ENCODE measurements around the gene TRAPPC11. TPM values are rescaled to one million over a fixed set of nuclear protein-coding genes. Genes with fewer than 3 reads are reported as not detected.

The TRAPPC11 gene
- total and polyA plus RNA-seq, 12 donors = 8.0 to 24.1 (median 19.5) TPM

DNA sequence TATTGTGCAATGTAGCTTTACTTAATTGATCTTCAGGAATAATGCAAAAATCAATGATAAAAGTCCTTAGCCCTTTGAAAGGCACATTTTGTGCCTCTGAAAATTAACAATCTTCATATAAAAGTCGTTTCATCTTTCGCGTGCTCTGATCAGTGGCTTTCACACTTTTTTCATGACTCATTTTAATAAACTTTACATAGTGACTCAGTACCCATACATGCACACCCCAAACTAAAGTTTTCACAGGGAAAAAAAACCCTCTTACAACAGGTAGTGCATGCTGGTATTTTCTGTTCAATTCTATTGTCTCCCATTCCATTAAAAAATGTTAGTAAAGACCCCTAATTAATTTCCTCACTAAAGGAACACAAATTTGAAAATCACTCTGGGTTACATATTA lies 21.6 kb upstream of the TRAPPC11 start:
- TF ChIP-seq, protein P1, sequence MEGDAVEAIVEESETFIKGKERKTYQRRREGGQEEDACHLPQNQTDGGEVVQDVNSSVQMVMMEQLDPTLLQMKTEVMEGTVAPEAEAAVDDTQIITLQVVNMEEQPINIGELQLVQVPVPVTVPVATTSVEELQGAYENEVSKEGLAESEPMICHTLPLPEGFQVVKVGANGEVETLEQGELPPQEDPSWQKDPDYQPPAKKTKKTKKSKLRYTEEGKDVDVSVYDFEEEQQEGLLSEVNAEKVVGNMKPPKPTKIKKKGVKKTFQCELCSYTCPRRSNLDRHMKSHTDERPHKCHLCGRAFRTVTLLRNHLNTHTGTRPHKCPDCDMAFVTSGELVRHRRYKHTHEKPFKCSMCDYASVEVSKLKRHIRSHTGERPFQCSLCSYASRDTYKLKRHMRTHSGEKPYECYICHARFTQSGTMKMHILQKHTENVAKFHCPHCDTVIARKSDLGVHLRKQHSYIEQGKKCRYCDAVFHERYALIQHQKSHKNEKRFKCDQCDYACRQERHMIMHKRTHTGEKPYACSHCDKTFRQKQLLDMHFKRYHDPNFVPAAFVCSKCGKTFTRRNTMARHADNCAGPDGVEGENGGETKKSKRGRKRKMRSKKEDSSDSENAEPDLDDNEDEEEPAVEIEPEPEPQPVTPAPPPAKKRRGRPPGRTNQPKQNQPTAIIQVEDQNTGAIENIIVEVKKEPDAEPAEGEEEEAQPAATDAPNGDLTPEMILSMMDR (IDR thresholded peaks at IDR 0.05) = no peak
- H3K4me3 ChIP-seq = no peak overlapping the region
- H3K9me3 ChIP-seq = no peaks in the 10 kb centered on the region
- peaks cover 0 to 25% (median 3%) of the 10 kb centered on the region in 9 donors for H3K4me1 ChIP-seq
- peaks cover 0 to 17% (median 3%) of the 10 kb centered on the region in 9 donors for H3K36me3 ChIP-seq
- no peak for DNase-seq
- intact Hi-C loops (cut with DNase I) = no loop called here
- H3K27ac ChIP-seq = no peak overlapping the region
- no peak for ATAC-seq
- 85 to 86% methylated on average over 3 of the region's 3 CpGs for WGBS, 2 donors
- no peaks in the 10 kb centered on the region for H3K27me3 ChIP-seq

- H3K27ac ChIP-seq = no peak overlapping the region
Observed at GRCh38 chr4:183638436-183638835, 20.7 kb upstream of the TRAPPC11 start.

DNA sequence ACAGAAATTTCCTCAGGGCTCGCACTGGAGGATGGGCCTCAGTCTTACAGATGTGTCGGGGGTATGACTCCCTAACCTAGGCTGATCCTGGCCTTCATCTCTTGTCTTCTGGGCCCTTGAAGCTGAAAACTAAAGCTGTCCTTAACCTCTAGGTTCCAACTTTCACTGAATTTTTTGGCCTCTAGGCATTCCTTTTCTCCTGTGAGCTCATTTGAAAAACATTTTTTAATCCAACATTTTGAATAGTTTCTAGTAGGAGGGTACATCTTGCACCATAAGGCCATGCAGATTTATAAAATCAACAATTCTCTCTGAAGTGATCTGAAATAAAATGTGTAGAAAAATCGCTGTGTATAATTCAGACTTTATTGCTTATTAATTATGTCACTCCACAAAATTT lies 19.8 kb upstream of the TRAPPC11 start:
- H3K36me3 ChIP-seq = peaks cover 0 to 36% (median 6%) of the 10 kb centered on the region in 9 donors
- 74 to 78% methylated on average over 3 of the region's 3 CpGs for WGBS, 2 donors
- no peaks in the 10 kb centered on the region for H3K27me3 ChIP-seq
- intact Hi-C loops (cut with DNase I) = no loop called here
- H3K4me3 ChIP-seq = no peak overlapping the region
- no peak overlapping the region for H3K27ac ChIP-seq
- TF ChIP-seq, protein P1 (IDR thresholded peaks at IDR 0.05) = no peak
- ATAC-seq = no peak
- peaks cover 0 to 25% (median 3%) of the 10 kb centered on the region in 9 donors for H3K4me1 ChIP-seq
- no peak for DNase-seq
- H3K9me3 ChIP-seq = no peaks in the 10 kb centered on the region

More at GRCh38 chr4:183638436-183638835, 20.7 kb upstream of the TRAPPC11 start:
- WGBS, 2 donors = 92% methylated on average over 5 of the region's 5 CpGs
- H3K27me3 ChIP-seq = no peaks in the 10 kb centered on the region
- TF ChIP-seq, protein P1 (IDR thresholded peaks at IDR 0.05) = no peak
- no peak overlapping the region for H3K4me3 ChIP-seq
- peaks cover 0 to 27% (median 6%) of the 10 kb centered on the region in 9 donors for H3K36me3 ChIP-seq
- H3K9me3 ChIP-seq = no peaks in the 10 kb centered on the region
- H3K4me1 ChIP-seq = peaks cover 0 to 25% (median 3%) of the 10 kb centered on the region in 9 donors
- ATAC-seq (no peak), DNase-seq (no peak)
- intact Hi-C loops (cut with DNase I) = no loop called here

DNA sequence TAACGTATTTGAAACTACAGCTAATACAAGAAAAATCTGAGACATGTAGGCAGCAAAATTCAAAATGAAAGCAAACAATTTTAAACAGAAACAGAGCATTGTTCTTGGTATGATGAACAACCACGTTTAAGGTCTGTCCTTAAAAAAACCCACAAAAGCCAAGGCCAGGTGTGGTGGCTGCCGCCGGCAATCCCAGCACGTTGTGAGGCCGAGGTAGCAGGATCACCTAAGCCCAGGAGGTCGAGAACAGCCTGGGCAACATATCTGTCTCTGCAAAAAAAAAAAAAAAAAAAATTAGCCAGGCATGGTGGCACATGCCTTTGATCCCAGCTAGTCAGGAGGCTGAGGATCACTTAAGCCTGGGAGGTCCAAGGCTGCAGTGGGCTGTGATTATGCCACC lies 13.8 kb upstream of the TRAPPC11 start:
- Histone ChIP-seq H3K27ac (no peak overlapping the region), H3K36me3 (peaks cover 0 to 96% (median 50%) of the 10 kb centered on the region in 9 donors), H3K4me3 (no peak overlapping the region), H3K9me3 (no peaks in the 10 kb centered on the region), H3K4me1 (no peaks in the 10 kb centered on the region), H3K27me3 (no peaks in the 10 kb centered on the region)
- intact Hi-C loops (cut with DNase I) = no loop called here
- DNase-seq (no peak), ATAC-seq (no peak)
- WGBS, 2 donors = 90% methylated on average over 7 of the region's 7 CpGs
- TF ChIP-seq, protein P1 (IDR thresholded peaks at IDR 0.05) = no peak
